ENCODE data around the gene ELMOD1.

GRCh38 chr11:107706531-107706930, 115.6 kb downstream of the ELMOD1 start:
- TF ChIP-seq, protein P1, sequence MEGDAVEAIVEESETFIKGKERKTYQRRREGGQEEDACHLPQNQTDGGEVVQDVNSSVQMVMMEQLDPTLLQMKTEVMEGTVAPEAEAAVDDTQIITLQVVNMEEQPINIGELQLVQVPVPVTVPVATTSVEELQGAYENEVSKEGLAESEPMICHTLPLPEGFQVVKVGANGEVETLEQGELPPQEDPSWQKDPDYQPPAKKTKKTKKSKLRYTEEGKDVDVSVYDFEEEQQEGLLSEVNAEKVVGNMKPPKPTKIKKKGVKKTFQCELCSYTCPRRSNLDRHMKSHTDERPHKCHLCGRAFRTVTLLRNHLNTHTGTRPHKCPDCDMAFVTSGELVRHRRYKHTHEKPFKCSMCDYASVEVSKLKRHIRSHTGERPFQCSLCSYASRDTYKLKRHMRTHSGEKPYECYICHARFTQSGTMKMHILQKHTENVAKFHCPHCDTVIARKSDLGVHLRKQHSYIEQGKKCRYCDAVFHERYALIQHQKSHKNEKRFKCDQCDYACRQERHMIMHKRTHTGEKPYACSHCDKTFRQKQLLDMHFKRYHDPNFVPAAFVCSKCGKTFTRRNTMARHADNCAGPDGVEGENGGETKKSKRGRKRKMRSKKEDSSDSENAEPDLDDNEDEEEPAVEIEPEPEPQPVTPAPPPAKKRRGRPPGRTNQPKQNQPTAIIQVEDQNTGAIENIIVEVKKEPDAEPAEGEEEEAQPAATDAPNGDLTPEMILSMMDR (IDR thresholded peaks at IDR 0.05; ENCODE audit: low read depth, low read length, poor library complexity, severe bottlenecking): no peak
- TF ChIP-seq EZH2phosphoT487 (IDR thresholded peaks at IDR 0.05; ENCODE audit: borderline replicate concordance, low read length): no peak

Measured in DOHH2 (cell line).